H9 (cell line): ENCODE results near the gene MTHFD1L. TPM values are rescaled to one million over a fixed set of nuclear protein-coding genes. Genes with fewer than 3 reads are reported as not detected.

Experiments used
- DNase-seq: peaks from one replicate; pipeline ENCODE4 v3.0.0-alpha.2; 2017
- H2AFZ ChIP-seq: one replicate; pipeline ENCODE4 v1.6.1; 2013; ENCODE audit warnings: mild to moderate bottlenecking, low read length, control low read depth, moderate library complexity
- H2AK5ac ChIP-seq: 2 replicates; pipeline ENCODE4 v1.6.1; 2013; ENCODE audit warnings: low read length, control low read depth, mixed read lengths; ENCODE audit not compliant: insufficient read length
- H2BK120ac ChIP-seq: one replicate; pipeline ENCODE4 v1.6.1; 2013; ENCODE audit warnings: low read depth, mild to moderate bottlenecking, low read length, control low read depth, inconsistent platforms; ENCODE audit not compliant: poor library complexity, severe bottlenecking
- H2BK12ac ChIP-seq: 2 replicates; pipeline ENCODE4 v1.6.1; 2013; ENCODE audit warnings: low read length, control low read depth, mixed read lengths, low read depth; ENCODE audit not compliant: insufficient read length
- H2BK15ac ChIP-seq: 2 replicates; pipeline ENCODE4 v1.6.1; 2013; ENCODE audit warnings: low read depth, low read length, control low read depth
- H2BK20ac ChIP-seq: one replicate; pipeline ENCODE4 v1.6.1; 2013; ENCODE audit warnings: low read depth, mild to moderate bottlenecking, low read length, control low read depth, inconsistent platforms; ENCODE audit not compliant: poor library complexity, severe bottlenecking
- H2BK5ac ChIP-seq: 2 replicates; pipeline ENCODE4 v1.6.1; 2013; ENCODE audit warnings: low read length, control low read depth, mixed read lengths; ENCODE audit not compliant: insufficient read length
- H3K14ac ChIP-seq: 2 replicates; pipeline ENCODE4 v1.6.1; 2013; ENCODE audit warnings: low read length, control low read depth; ENCODE audit not compliant: insufficient read depth
- H3K18ac ChIP-seq: 2 replicates; pipeline ENCODE4 v1.6.1; 2013; ENCODE audit warnings: low read depth, mild to moderate bottlenecking, mixed read lengths, low read length, control low read depth; ENCODE audit not compliant: insufficient read length
- H3K23ac ChIP-seq: 2 replicates; pipeline ENCODE4 v1.6.1; 2013; ENCODE audit warnings: low read length, control low read depth, mixed read lengths, low read depth; ENCODE audit not compliant: insufficient read length
- H3K23me2 ChIP-seq: 2 replicates; pipeline ENCODE4 v1.6.1; 2013; ENCODE audit warnings: low read depth, mild to moderate bottlenecking, mixed read lengths, low read length, control low read depth; ENCODE audit not compliant: insufficient read length, poor library complexity, severe bottlenecking
- H3K27ac ChIP-seq: 2 replicates; pipeline ENCODE4 v1.5.1; 2013; ENCODE audit warnings: low read length, control low read depth, mixed read lengths, low read depth; ENCODE audit not compliant: insufficient read length
- H3K27me3 ChIP-seq: 2 replicates; pipeline ENCODE4 v1.6.1; 2013; ENCODE audit warnings: low read length, control low read depth, inconsistent platforms; ENCODE audit not compliant: insufficient read depth
- H3K4ac ChIP-seq: 2 replicates; pipeline ENCODE4 v1.6.1; 2013; ENCODE audit warnings: low read depth, mild to moderate bottlenecking, control low read depth, inconsistent platforms, low read length, moderate library complexity
- H3K4me1 ChIP-seq: 2 replicates; pipeline ENCODE4 v1.6.1; 2013; ENCODE audit warnings: low read length, control low read depth, inconsistent platforms; ENCODE audit not compliant: insufficient read depth
- H3K4me2 ChIP-seq: 2 replicates; pipeline ENCODE4 v1.6.1; 2013; ENCODE audit warnings: low read length, control low read depth, mixed read lengths; ENCODE audit not compliant: insufficient read length, insufficient read depth
- H3K56ac ChIP-seq: 2 replicates; pipeline ENCODE4 v1.6.1; 2013; ENCODE audit warnings: low read depth, mild to moderate bottlenecking, mixed read lengths, low read length, control low read depth; ENCODE audit not compliant: insufficient read length
- H3K79me1 ChIP-seq: 2 replicates; pipeline ENCODE4 v1.6.1; 2013; ENCODE audit warnings: low read depth, mild to moderate bottlenecking, moderate library complexity, low read length, control low read depth, inconsistent platforms; ENCODE audit not compliant: insufficient read depth, poor library complexity, severe bottlenecking
- H3K79me2 ChIP-seq: 2 replicates; pipeline ENCODE4 v1.6.1; 2013; ENCODE audit warnings: low read length, control low read depth, inconsistent platforms; ENCODE audit not compliant: insufficient read depth
- H3K9ac ChIP-seq: 2 replicates; pipeline ENCODE4 v1.6.1; 2013; ENCODE audit warnings: low read length, control low read depth, mixed read lengths; ENCODE audit not compliant: insufficient read length; ENCODE audit errors: extremely low read depth
- H3K9me3 ChIP-seq: one replicate; pipeline ENCODE4 v1.6.1; 2013; ENCODE audit warnings: low read depth, low read length, inconsistent platforms; ENCODE audit not compliant: control insufficient read depth
- H3T11ph ChIP-seq: one replicate; pipeline ENCODE4 v1.6.1; 2013; ENCODE audit warnings: mild to moderate bottlenecking, low read length, control low read depth, inconsistent platforms
- H4K20me1 ChIP-seq: one replicate; pipeline ENCODE4 v1.6.1; 2013; ENCODE audit not compliant: control insufficient read depth, insufficient read length, insufficient read depth
- H4K5ac ChIP-seq: 2 replicates; pipeline ENCODE4 v1.6.1; 2013; ENCODE audit warnings: low read depth, mild to moderate bottlenecking, mixed read lengths, low read length, control low read depth; ENCODE audit not compliant: insufficient read length
- H4K8ac ChIP-seq: replicated peaks from 2 replicates; pipeline ENCODE4 v1.6.1; 2013; ENCODE audit warnings: low read length, control low read depth, mixed read lengths, low read depth; ENCODE audit not compliant: insufficient read length
- H4K91ac ChIP-seq: 2 replicates; pipeline ENCODE4 v1.6.1; 2013; ENCODE audit warnings: low read depth, mild to moderate bottlenecking, moderate library complexity, mixed read lengths, low read length, control low read depth; ENCODE audit not compliant: insufficient read length
- H3K27ac Mint-ChIP-seq, 3 experiments: 2 replicates in 2 of 3; 3 replicates in 1 of 3; pipeline ENCODE4 v1.8.0; 2020 to 2021; ENCODE audit warnings: mixed read lengths in 3 of 3, mild to moderate bottlenecking in 1 of 3, moderate library complexity in 1 of 3
- H3K27me3 Mint-ChIP-seq: 2 replicates; pipeline ENCODE4 v1.8.0; 2021; ENCODE audit warnings: low read depth, mild to moderate bottlenecking, moderate library complexity, mixed read lengths
- H3K36me3 Mint-ChIP-seq, 3 experiments: 2 replicates in 2 of 3; 3 replicates in 1 of 3; pipeline ENCODE4 v1.8.0; 2020 to 2021; ENCODE audit warnings: low read depth in 3 of 3, mixed read lengths in 3 of 3; ENCODE audit not compliant: insufficient read depth in 1 of 3
- H3K4me1 Mint-ChIP-seq, 2 experiments: 2 replicates each; pipeline ENCODE4 v1.8.0; 2020; ENCODE audit warnings: mixed read lengths in 2 of 2
- H3K4me3 Mint-ChIP-seq, 2 experiments: 2 replicates in 1 of 2; 3 replicates in 1 of 2; pipeline ENCODE4 v1.8.0; 2020 to 2021; ENCODE audit warnings: mild to moderate bottlenecking in 2 of 2, mixed read lengths in 2 of 2, moderate library complexity in 1 of 2
- H3K9me3 Mint-ChIP-seq, 2 experiments: 2 replicates in 1 of 2; 3 replicates in 1 of 2; pipeline ENCODE4 v1.8.0; 2020; ENCODE audit warnings: mild to moderate bottlenecking in 2 of 2, mixed read lengths in 2 of 2, moderate library complexity in 1 of 2
- CTCF ChIP-seq: fragments of 200-600 bp; sonication (generic); conservative IDR thresholded peaks from 3 replicates; pipeline ENCODE4 v1.8.0; 2021; ENCODE audit warnings: antibody characterized with exemption, mild to moderate bottlenecking
- WGBS: extraction: QIAGEN DNeasy Blood & Tissue Kit; methylation state at CpG from one replicate; pipeline ENCODE4 v1.1.7; 2013; ENCODE audit warnings: missing lambda C conversion rate, low lambda C conversion rate, mixed read lengths; ENCODE audit not compliant: insufficient read length; ENCODE audit errors: extremely low coverage; 5-methylcytosine and 5-hydroxymethylcytosine counted together
- total RNA-seq: library from RNA; stranded (reverse); gene quantifications from 2 replicates; pipeline ENCODE4 v1.2.1, GENCODE V29; 2021

The MTHFD1L gene
- total RNA-seq, 1 experiment from 2014 or later: 90.2 TPM

- no peaks in the 10 kb centered on the region for H3K27me3 ChIP-seq
- Mint-ChIP-seq H3K27ac (no peak overlapping the region; a peak in 1 of 7 replicates), H3K4me3 (no peak overlapping the region), H3K4me1 (no peaks in the 10 kb centered on the region), H3K27me3 (no peaks in the 10 kb centered on the region), H3K36me3 (peaks cover 16 to 57% (median 24%) of the 10 kb centered on the region in 3 experiments; a peak in 6 of 7 replicates), H3K9me3 (no peaks in the 10 kb centered on the region)
- no peaks in the 10 kb centered on the region for H3K9me3 ChIP-seq
- no peak overlapping the region for H2BK15ac ChIP-seq
- no peak for DNase-seq
- H3K79me1 ChIP-seq: no peaks in the 10 kb centered on the region
- no peak overlapping the region for H3K23ac ChIP-seq
- no peak overlapping the region for H4K8ac ChIP-seq
- H3K4ac ChIP-seq: no peak overlapping the region
- no peak overlapping the region for H3K27ac ChIP-seq
- H3K9ac ChIP-seq: no peak overlapping the region
- TF ChIP-seq CTCF: 0 out of 3 replicates have a peak, but pooled peaks have one; percentile 19
- no peaks in the 10 kb centered on the region for H3K4me1 ChIP-seq
- H4K20me1 ChIP-seq: no peaks in the 10 kb centered on the region
- no peaks in the 10 kb centered on the region for H3K79me2 ChIP-seq
- no peak overlapping the region for H2AFZ ChIP-seq
- no peak overlapping the region for H3K14ac ChIP-seq
- no peak overlapping the region for H3K56ac ChIP-seq
- no peak overlapping the region for H2BK12ac ChIP-seq
- H3T11ph ChIP-seq: no peak overlapping the region
- no peak overlapping the region for H2AK5ac ChIP-seq
- H2BK120ac ChIP-seq: no peak overlapping the region
- H4K91ac ChIP-seq: no peak overlapping the region
- H3K23me2 ChIP-seq: no peaks in the 10 kb centered on the region
- no peak overlapping the region for H2BK5ac ChIP-seq
- no CpG with 5 or more reads among the region's 2 CpGs for WGBS
- H3K18ac ChIP-seq: no peak overlapping the region
- no peak overlapping the region for H3K4me2 ChIP-seq
- no peak overlapping the region for H2BK20ac ChIP-seq
- no peak overlapping the region for H4K5ac ChIP-seq
These were observed 99.3 kb downstream of the MTHFD1L start for GRCh38 chr6:150964765-150965164.
